Measurements from ENCODE around the gene TOM1L2.

GRCh38 chr17:18006495-18007239, 34.5 kb upstream of the TOM1L2 start:
- TF ChIP-seq CTCF (IDR thresholded peaks at IDR 0.05; ENCODE audit: poor library complexity, severe bottlenecking), result no peak
- no peak for TF ChIP-seq MXI1 (conservative IDR thresholded peaks at IDR 0.05; ENCODE audit: poor library complexity, severe bottlenecking)
- no peak for TF ChIP-seq EP300 (conservative IDR thresholded peaks at IDR 0.05; ENCODE audit: poor library complexity, severe bottlenecking)
- no peak for TF ChIP-seq TAF1 (IDR thresholded peaks at IDR 0.05; ENCODE audit: low read depth)

All from neural cell (in vitro differentiated cells).